HG02763 (cell line): ENCODE results near the gene OSBPL10.

Source experiments
- ATAC-seq: cut with Tn5 transposase; IDR thresholded peaks from one replicate; pipeline ENCODE4 v1.9.1; 2021; ENCODE audit warnings: mild to moderate bottlenecking, moderate library complexity; ENCODE audit not compliant: unreplicated experiment

The OSBPL10 gene

GRCh38 chr3:31636049-31636448 lies 345.0 kb downstream of the OSBPL10 start:
- ATAC-seq, result no peak

GRCh38 chr3:31635545-31635944 lies 345.5 kb downstream of the OSBPL10 start:
- no peak for ATAC-seq

GRCh38 chr3:31634476-31634875 lies 346.6 kb downstream of the OSBPL10 start:
- ATAC-seq, result no peak

GRCh38 chr3:31629054-31629453 lies 352.0 kb downstream of the OSBPL10 start:
- no peak for ATAC-seq

GRCh38 chr3:31625358-31625757 lies 355.7 kb downstream of the OSBPL10 start:
- no peak for ATAC-seq

- peak; percentile 41 for ATAC-seq
Observed at GRCh38 chr3:31624083-31624709, 356.9 kb downstream of the OSBPL10 start.

GRCh38 chr3:31622636-31623288 lies 358.3 kb downstream of the OSBPL10 start:
- ATAC-seq, result peak; percentile 56

- no peak for ATAC-seq
Observed at GRCh38 chr3:31621314-31621713, 359.7 kb downstream of the OSBPL10 start.

GRCh38 chr3:31620656-31621055 lies 360.4 kb downstream of the OSBPL10 start:
- no peak for ATAC-seq

GRCh38 chr3:31616711-31617110 lies 364.4 kb downstream of the OSBPL10 start:
- no peak for ATAC-seq

- ATAC-seq, result no peak
Observed at GRCh38 chr3:31615071-31615875, 365.8 kb downstream of the OSBPL10 start.

GRCh38 chr3:31614162-31614921 lies 366.7 kb downstream of the OSBPL10 start:
- ATAC-seq, result no peak

GRCh38 chr3:31613654-31614053 lies 367.4 kb downstream of the OSBPL10 start:
- ATAC-seq, result no peak

GRCh38 chr3:31613177-31613576 lies 367.9 kb downstream of the OSBPL10 start:
- no peak for ATAC-seq
